Keratinocyte (primary cell): ENCODE data around the gene TUBA1B. TPM values are rescaled to one million over a fixed set of nuclear protein-coding genes. Genes with fewer than 3 reads are reported as not detected.
A peak's percentile ranks its signal among the peaks of the same experiment; 100 is the strongest.
"Not testable (repeated sequence)": the region's sequence is repeated elsewhere in the genome, so short reads cannot be mapped to it uniquely, and the experiment has no call there.

Experiments used
- DNase-seq: peaks from one replicate; pipeline ENCODE4 v3.0.0-alpha.2; 2011; ENCODE audit warnings: low read depth, missing footprints, low spot score
- FAIRE-seq: peaks from 2 replicates; lab custom pipeline; 2011; peaks lifted over from hg19 to GRCh38; lab: Jason Lieb, UNC
- H2AFZ ChIP-seq: 2 replicates; pipeline ENCODE4 v1.6.0; 2012; ENCODE audit warnings: low read length, control low read depth, inconsistent platforms; ENCODE audit not compliant: control insufficient read depth
- H3K27ac ChIP-seq: 2 replicates; pipeline ENCODE4 v1.5.1; 2011; ENCODE audit warnings: low read length; ENCODE audit not compliant: control insufficient read depth, insufficient read depth
- H3K27me3 ChIP-seq: 3 replicates; pipeline ENCODE4 v1.6.0; 2011; ENCODE audit warnings: low read length; ENCODE audit not compliant: control insufficient read depth, insufficient read depth; ENCODE audit errors: extremely low read depth
- H3K36me3 ChIP-seq, 2 experiments: 2 replicates in 1 of 2; 3 replicates in 1 of 2; pipeline ENCODE4 v1.5.1; 2011; ENCODE audit warnings: low read length in 2 of 2, mild to moderate bottlenecking in 1 of 2; ENCODE audit not compliant: control insufficient read depth in 2 of 2, insufficient read depth in 2 of 2; ENCODE audit errors: extremely low read depth in 1 of 2
- H3K4me1 ChIP-seq: 3 replicates; pipeline ENCODE4 v1.5.1; 2011; ENCODE audit warnings: low read length; ENCODE audit not compliant: control insufficient read depth, insufficient read depth; ENCODE audit errors: extremely low read depth
- H3K4me2 ChIP-seq: 3 replicates; pipeline ENCODE4 v1.6.0; 2011; ENCODE audit warnings: low read depth, low read length; ENCODE audit not compliant: control insufficient read depth, insufficient read depth; ENCODE audit errors: extremely low read depth
- H3K4me3 ChIP-seq, 3 experiments: fragments of 200-600 bp in 1 of 3; sonication (generic) in 1 of 3; 2 replicates in 2 of 3; 3 replicates in 1 of 3; pipeline ENCODE4 v1.5.1; 2011 to 2016; ENCODE audit warnings: low read length in 3 of 3, mild to moderate bottlenecking in 3 of 3, control low read depth in 2 of 3, inconsistent platforms in 1 of 3, low read depth in 1 of 3, mixed read lengths in 1 of 3, mixed run types in 1 of 3, moderate library complexity in 1 of 3; ENCODE audit not compliant: control insufficient read depth in 2 of 3, insufficient read depth in 2 of 3; ENCODE audit errors: extremely low read depth in 1 of 3
- H3K79me2 ChIP-seq: 2 replicates; pipeline ENCODE4 v1.6.0; 2012; ENCODE audit warnings: low read length; ENCODE audit not compliant: control insufficient read depth, insufficient read depth
- H3K9ac ChIP-seq: 3 replicates; pipeline ENCODE4 v1.6.0; 2011; ENCODE audit warnings: low read length; ENCODE audit not compliant: control insufficient read depth, insufficient read depth; ENCODE audit errors: extremely low read depth
- H3K9me1 ChIP-seq: 3 replicates; pipeline ENCODE4 v1.6.0; 2011; ENCODE audit warnings: low read length; ENCODE audit not compliant: control insufficient read depth, insufficient read depth; ENCODE audit errors: extremely low read depth
- H3K9me3 ChIP-seq: 2 replicates; pipeline ENCODE4 v1.5.1; 2012; ENCODE audit warnings: low read depth, low read length; ENCODE audit not compliant: control insufficient read depth
- H4K20me1 ChIP-seq: 3 replicates; pipeline ENCODE4 v1.6.0; 2011; ENCODE audit warnings: low read length; ENCODE audit not compliant: control insufficient read depth, insufficient read depth; ENCODE audit errors: extremely low read depth
- CTCF ChIP-seq, 3 experiments: IDR thresholded peaks in 1 of 3; conservative IDR thresholded peaks in 1 of 3; optimal IDR thresholded peaks in 1 of 3; 2 replicates in 2 of 3; 3 replicates in 1 of 3; pipeline versions ENCODE3 to v1.5.1; 2011; ENCODE audit warnings: low read length in 3 of 3, mild to moderate bottlenecking in 3 of 3, moderate library complexity in 2 of 3, control low read depth in 1 of 3, inconsistent platforms in 1 of 3; ENCODE audit not compliant: insufficient read depth in 2 of 3; ENCODE audit errors: extremely low read depth in 1 of 3
- EZH2 ChIP-seq: IDR thresholded peaks from one replicate; pipeline ENCODE4 v1.6.1; 2012; ENCODE audit warnings: inconsistent platforms, mild to moderate bottlenecking, low read length, moderate library complexity
- dilution Hi-C: fragments of 300-500 bp; cut with MboI; formaldehyde crosslinking; loops from one replicate; pipeline ENCODE4 v1.7.0; 2020; ENCODE audit warnings: low sequenced_read_pairs; ENCODE audit not compliant: extremely low pct_ligation_motif_present
- polyA plus RNA-seq, 5 experiments: library from polyadenylated mRNA; depleted of rRNA in 3 of 5; stranded (reverse) in 3 of 5; stranded (forward) in 1 of 5; unstranded in 1 of 5; fragments of >200 nt; gene quantifications; 1 replicate in 1 of 5; 2 replicates in 3 of 5; 3 replicates in 1 of 5; pipeline versions ENCODE4 v1.2.1 to v1.2.3, GENCODE V29; 2011 to 2012; ENCODE audit warnings: missing spikeins in 2 of 5, low read depth in 1 of 5, low replicate concordance in 1 of 5

Gene TUBA1B
- polyA plus RNA-seq, 1 donor (not counting 4 experiments of a cell fraction or from before 2014, with no cell fraction given) = 2,055 TPM

DNA sequence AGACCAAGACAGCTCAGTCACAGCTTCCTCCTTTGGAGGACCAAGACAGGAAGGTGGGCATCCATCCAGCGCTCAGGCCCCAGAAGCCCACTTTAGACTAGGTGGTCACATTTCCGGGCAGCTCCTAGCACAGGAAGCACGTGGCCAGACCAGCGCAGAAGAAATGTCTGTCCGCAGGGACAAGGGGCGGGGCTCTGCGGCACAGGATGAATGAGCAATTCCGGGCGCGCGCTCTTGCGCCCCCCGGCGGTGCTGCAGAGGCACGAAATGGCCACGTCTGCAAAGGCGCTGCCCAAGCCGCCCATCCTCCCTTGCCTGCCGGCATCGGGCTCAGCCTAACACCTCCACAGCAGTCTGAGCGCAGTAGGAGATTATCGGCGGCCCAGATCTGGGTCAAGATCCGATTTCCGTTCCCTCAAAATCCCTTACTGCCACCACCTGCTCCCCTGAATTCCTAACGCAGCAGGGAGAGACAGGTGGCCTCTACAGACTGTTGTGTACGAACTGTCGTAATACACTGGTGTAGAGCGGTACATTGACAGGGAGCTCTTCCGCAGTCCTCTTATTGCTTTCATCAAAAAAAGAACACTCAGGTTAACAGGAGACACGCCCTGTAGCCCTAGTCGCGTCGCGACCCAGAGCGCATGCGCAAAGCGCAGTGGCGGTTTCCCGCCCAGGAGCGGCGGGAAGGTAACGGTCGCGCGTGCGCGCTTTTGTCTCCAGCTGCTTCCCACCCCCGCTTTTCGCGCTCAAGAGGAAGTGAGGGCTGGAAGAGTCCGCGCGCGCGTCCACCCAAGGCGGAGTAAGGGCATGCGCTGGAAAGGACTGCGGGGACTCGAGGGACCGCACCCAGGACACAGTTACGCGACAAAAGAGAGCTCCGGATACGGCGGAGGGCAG is 794 bp downstream of the TUBA1B start:
- TF ChIP-seq EZH2 (no peak), CTCF (optimal IDR thresholded peaks at IDR 0.05 in 1 of 3, IDR thresholded peaks at IDR 0.05 in 1 of 3, conservative IDR thresholded peaks at IDR 0.05 in 1 of 3; ENCODE audit: extremely low read depth in 1 of 3, insufficient read depth in 2 of 3, low read length in 3 of 3) (peak; percentile 91 to 96 (median 94))
- Histone ChIP-seq H3K9me1 (no peaks in the 10 kb centered on the region), H3K27me3 (no peaks in the 10 kb centered on the region), H3K9ac (peak overlapping the region; percentile 100), H4K20me1 (peaks cover 8% of the 10 kb centered on the region), H3K4me2 (peak overlapping the region; percentile 87), H2AFZ (peak overlapping the region; percentile 75), H3K27ac (peak overlapping the region; percentile 99), H3K4me3 (peak overlapping the region; percentile 96 to 99 (median 99)), H3K4me1 (peaks cover 22% of the 10 kb centered on the region), H3K36me3 (peaks cover 8 to 21% of the 10 kb centered on the region in 2 experiments), H3K9me3 (no peaks in the 10 kb centered on the region), H3K79me2 (peaks cover 22% of the 10 kb centered on the region)
- peak; percentile 63 for DNase-seq
- no peak for FAIRE-seq
- dilution Hi-C loops = no loop called here

DNA sequence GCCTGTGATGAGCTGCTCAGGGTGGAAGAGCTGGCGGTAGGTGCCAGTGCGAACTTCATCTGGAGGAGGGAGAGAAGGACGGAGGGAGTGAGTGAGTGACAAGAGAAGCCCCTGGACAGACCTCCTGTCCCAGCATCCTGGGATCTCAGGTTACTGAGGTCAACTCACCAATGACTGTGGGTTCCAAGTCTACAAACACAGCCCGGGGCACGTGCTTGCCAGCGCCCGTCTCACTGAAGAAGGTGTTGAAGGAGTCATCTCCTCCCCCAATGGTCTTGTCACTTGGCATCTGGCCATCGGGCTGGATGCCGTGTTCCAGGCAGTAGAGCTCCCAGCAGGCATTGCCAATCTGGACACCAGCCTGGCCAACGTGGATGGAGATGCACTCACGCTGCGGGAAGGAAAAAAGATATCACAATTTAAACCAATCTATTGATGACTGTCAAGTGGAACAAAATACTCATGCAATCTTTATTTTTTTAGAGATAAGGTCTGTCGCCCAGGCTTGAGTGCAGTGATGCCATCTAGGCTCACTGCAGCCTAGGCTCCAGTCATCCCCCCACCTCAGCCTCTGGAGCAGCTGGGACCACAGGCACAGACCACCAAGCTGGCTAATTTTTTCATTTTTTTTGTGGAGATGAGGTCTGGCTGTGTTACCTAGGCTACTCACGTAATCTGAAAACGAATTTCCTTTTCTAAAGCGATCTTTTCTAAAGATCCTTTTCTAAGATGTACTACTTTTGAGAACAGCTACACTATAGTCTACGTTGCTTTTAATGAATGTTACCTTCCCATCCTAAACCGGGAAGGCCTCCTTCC is 1.7 kb downstream of the TUBA1B start:
- peaks cover 22% of the 10 kb centered on the region for H3K79me2 ChIP-seq
- H2AFZ ChIP-seq = peak overlapping the region; percentile 13
- DNase-seq = no peak

GRCh38 chr12:49127971-49128370 is 3.2 kb downstream of the TUBA1B start:
- H3K4me3 ChIP-seq, dilution Hi-C loops, FAIRE-seq: not testable (repeated sequence)

More for the DNA sequence above, 1.7 kb downstream of the TUBA1B start:
- FAIRE-seq = no peak
- Histone ChIP-seq H3K27ac (peak overlapping the region; percentile 99), H3K4me3 (peak overlapping the region; percentile 96 to 99 (median 99)), H3K36me3 (peaks cover 8 to 21% of the 10 kb centered on the region in 2 experiments), H3K9ac (peak overlapping the region; percentile 100), H3K9me1 (no peaks in the 10 kb centered on the region), H3K4me1 (peaks cover 22% of the 10 kb centered on the region), H4K20me1 (peaks cover 8% of the 10 kb centered on the region), H3K27me3 (no peaks in the 10 kb centered on the region), H3K9me3 (no peaks in the 10 kb centered on the region), H3K4me2 (peak overlapping the region; percentile 87)
- dilution Hi-C loops = no loop called here
- TF ChIP-seq EZH2 = no peak
- TF ChIP-seq CTCF (optimal IDR thresholded peaks at IDR 0.05 in 1 of 3, IDR thresholded peaks at IDR 0.05 in 1 of 3, conservative IDR thresholded peaks at IDR 0.05 in 1 of 3; ENCODE audit: extremely low read depth in 1 of 3, insufficient read depth in 2 of 3, low read length in 3 of 3) = no peak

More at GRCh38 chr12:49127971-49128370, 3.2 kb downstream of the TUBA1B start:
- not testable (repeated sequence) for DNase-seq, H4K20me1 ChIP-seq, H2AFZ ChIP-seq, H3K9ac ChIP-seq, H3K9me1 ChIP-seq, H3K27me3 ChIP-seq, H3K9me3 ChIP-seq, H3K27ac ChIP-seq, H3K4me2 ChIP-seq
- peaks cover 8 to 21% of the 10 kb centered on the region in 2 experiments for H3K36me3 ChIP-seq
- H3K79me2 ChIP-seq = peaks cover 22% of the 10 kb centered on the region
- peaks cover 20% of the 10 kb centered on the region for H3K4me1 ChIP-seq
